ENCODE data around the gene CELSR1. TPM values are rescaled to one million over a fixed set of nuclear protein-coding genes. Genes with fewer than 3 reads are reported as not detected.

CELSR1 gene
- total and polyA plus RNA-seq, 2 donors from 2014 or later, result 15.7 to 49.9 TPM

GRCh38 chr22:46424496-46424895 lies 112.9 kb downstream of the CELSR1 start:
- intact Hi-C loops (cut with DNase I), result no loop called here
- no peaks in the 10 kb centered on the region for H3K27me3 ChIP-seq (ENCODE audit: control insufficient read depth, insufficient read depth, low read length)
- peaks cover 0 to 7% (median 0%) of the 10 kb centered on the region in 3 donors for H3K4me1 ChIP-seq (ENCODE audit: control insufficient read depth in 2 of 3, insufficient read depth in 2 of 3, low read depth in 1 of 3, low read length in 3 of 3)
- no peak overlapping the region for H3K27ac ChIP-seq (ENCODE audit: low read depth in 2 of 2, low read length in 2 of 2)
- DNase-seq (no peak), FAIRE-seq (no peak)
- no peak for TF ChIP-seq CTCF (IDR thresholded peaks at IDR 0.05; ENCODE audit: borderline replicate concordance, extremely low read depth, insufficient read depth)
- H3K9me3 ChIP-seq (ENCODE audit: control insufficient read depth in 2 of 3, insufficient read depth in 1 of 3, low read length in 3 of 3), result no peaks in the 10 kb centered on the region
- no peak overlapping the region for H3K9ac ChIP-seq (ENCODE audit: low read length in 3 of 3)
- peaks cover 0 to 4% (median 0%) of the 10 kb centered on the region in 3 donors for H3K36me3 ChIP-seq (ENCODE audit: control insufficient read depth in 2 of 3, insufficient read depth in 3 of 3, low read length in 3 of 3)
- no peak overlapping the region for H3K4me3 ChIP-seq (ENCODE audit: low read length in 3 of 3)

- Histone ChIP-seq H3K4me1 (ENCODE audit: control insufficient read depth in 2 of 3, insufficient read depth in 2 of 3, low read depth in 1 of 3, low read length in 3 of 3) (peaks cover 0 to 7% (median 1%) of the 10 kb centered on the region in 3 donors), H3K27ac (ENCODE audit: low read depth in 2 of 2, low read length in 2 of 2) (no peak overlapping the region), H3K36me3 (ENCODE audit: control insufficient read depth in 2 of 3, insufficient read depth in 3 of 3, low read length in 3 of 3) (peaks cover 0 to 4% (median 0%) of the 10 kb centered on the region in 3 donors), H3K9ac (ENCODE audit: low read length in 3 of 3) (no peak overlapping the region), H3K4me3 (ENCODE audit: low read length in 3 of 3) (no peak overlapping the region), H3K9me3 (ENCODE audit: control insufficient read depth in 2 of 3, insufficient read depth in 1 of 3, low read length in 3 of 3) (no peaks in the 10 kb centered on the region), H3K27me3 (ENCODE audit: control insufficient read depth, insufficient read depth, low read length) (no peaks in the 10 kb centered on the region)
- DNase-seq (peak in 1 of 5 donors; percentile 58), FAIRE-seq (no peak)
- no peak for TF ChIP-seq CTCF (IDR thresholded peaks at IDR 0.05; ENCODE audit: borderline replicate concordance, extremely low read depth, insufficient read depth)
- intact Hi-C loops (cut with DNase I), result no loop called here
Observed at GRCh38 chr22:46422896-46423295, 114.5 kb downstream of the CELSR1 start.

- Histone ChIP-seq H3K27ac (ENCODE audit: low read depth in 2 of 2, low read length in 2 of 2) (no peak overlapping the region), H3K36me3 (ENCODE audit: control insufficient read depth in 2 of 3, insufficient read depth in 3 of 3, low read length in 3 of 3) (peaks cover 0 to 4% (median 0%) of the 10 kb centered on the region in 3 donors), H3K4me3 (ENCODE audit: low read length in 3 of 3) (no peak overlapping the region), H3K9me3 (ENCODE audit: control insufficient read depth in 2 of 3, insufficient read depth in 1 of 3, low read length in 3 of 3) (no peaks in the 10 kb centered on the region), H3K27me3 (ENCODE audit: control insufficient read depth, insufficient read depth, low read length) (no peaks in the 10 kb centered on the region), H3K4me1 (ENCODE audit: control insufficient read depth in 2 of 3, insufficient read depth in 2 of 3, low read depth in 1 of 3, low read length in 3 of 3) (peaks cover 0 to 18% (median 11%) of the 10 kb centered on the region in 3 donors), H3K9ac (ENCODE audit: low read length in 3 of 3) (no peak overlapping the region)
- intact Hi-C loops (cut with DNase I), result no loop called here
- DNase-seq (peak in 1 of 5 donors; percentile 47), FAIRE-seq (no peak)
- TF ChIP-seq CTCF (IDR thresholded peaks at IDR 0.05; ENCODE audit: borderline replicate concordance, extremely low read depth, insufficient read depth), result no peak
Observed at GRCh38 chr22:46421267-46421666, 116.2 kb downstream of the CELSR1 start.

Measured in kidney (tissue), 14 donors.